Fibroblast of gingiva (primary cell): ENCODE results near the gene ZFHX3.
"Not testable (repeated sequence)": the region's sequence is repeated elsewhere in the genome, so short reads cannot be mapped to it uniquely, and the experiment has no call there.

Experiments
- DNase-seq: peaks from one replicate; pipeline ENCODE4 v3.0.0-alpha.2; 2011; ENCODE audit warnings: low read depth

ZFHX3 gene

DNA sequence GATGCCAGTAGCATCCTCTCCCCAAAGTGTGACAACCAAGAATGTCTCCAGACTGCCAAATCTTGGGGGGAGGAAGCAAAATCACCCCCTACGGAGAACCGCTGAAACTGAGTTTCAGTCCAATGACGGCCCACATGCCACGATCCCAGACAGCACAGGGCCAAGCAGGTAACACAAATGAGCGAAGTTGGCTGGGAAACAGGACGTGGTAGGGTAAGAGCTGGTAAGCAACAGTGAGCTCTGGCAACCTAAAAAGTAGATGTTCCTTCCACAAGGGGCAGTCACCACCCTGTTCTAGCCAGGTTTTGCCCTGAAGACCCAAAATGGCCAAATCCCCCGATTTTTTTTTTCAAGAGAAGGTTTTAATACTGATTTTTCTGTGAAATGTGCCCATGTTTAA, 25.4 kb downstream of the ZFHX3 start:
- DNase-seq: no peak

DNA sequence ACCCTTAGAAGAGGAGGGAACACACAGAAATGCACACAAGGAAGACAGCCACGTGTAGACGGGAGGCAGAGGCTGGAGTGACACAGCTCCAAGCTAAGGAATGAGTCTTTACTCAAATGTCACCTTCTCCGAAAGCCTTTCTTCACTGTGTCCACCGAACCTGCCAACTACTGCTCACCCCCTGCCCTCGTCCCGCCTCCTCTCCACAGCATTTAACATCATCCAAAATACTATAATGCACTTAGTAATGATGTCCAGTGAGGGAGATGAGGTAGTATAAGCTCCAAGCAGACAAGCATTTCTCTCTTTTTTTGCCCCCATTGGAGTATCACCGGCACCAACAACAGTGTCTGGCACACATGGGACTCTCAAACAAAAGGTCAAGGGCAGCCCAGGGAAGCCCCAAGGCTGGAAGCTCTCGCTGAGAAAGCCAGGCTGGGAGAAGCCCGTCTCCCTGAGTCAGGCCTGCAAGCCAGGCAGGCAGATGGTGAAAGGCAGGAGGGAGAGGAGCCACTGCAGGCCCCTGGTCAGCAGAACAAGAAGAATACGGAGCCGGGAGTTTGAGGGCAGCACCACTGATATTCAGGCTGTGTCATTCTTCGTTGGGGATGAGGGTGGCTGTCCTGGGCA, 25.9 kb downstream of the ZFHX3 start:
- no peak for DNase-seq

DNA sequence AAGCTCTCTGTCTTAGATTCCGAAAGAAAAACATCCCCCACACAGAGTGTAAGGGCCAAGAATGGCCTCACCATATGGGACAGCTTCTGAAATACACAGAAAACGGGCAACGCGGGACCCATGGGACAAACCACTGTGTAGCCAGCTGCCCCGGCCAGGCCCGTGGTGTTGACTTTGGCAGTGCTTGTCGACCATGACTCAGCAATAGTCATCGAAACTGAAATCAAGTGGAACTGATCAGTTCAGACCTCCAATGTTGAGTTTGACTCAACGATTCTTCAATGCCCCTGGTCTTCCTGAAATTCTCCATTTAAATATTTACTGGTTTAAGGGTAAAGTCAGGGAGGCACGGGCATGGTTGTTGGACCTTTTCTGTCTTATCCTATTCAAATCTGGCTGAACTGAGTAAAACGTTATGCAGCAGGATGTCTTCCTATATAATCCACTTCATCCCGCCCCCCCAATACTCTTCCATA, 27.5 kb downstream of the ZFHX3 start:
- DNase-seq: peak; percentile 98

GRCh38 chr16:73019457-73020362, 28.2 kb downstream of the ZFHX3 start:
- peak; percentile 67 for DNase-seq

- no peak for DNase-seq
Measured at GRCh38 chr16:73018821-73019456, 29.0 kb downstream of the ZFHX3 start.

DNA sequence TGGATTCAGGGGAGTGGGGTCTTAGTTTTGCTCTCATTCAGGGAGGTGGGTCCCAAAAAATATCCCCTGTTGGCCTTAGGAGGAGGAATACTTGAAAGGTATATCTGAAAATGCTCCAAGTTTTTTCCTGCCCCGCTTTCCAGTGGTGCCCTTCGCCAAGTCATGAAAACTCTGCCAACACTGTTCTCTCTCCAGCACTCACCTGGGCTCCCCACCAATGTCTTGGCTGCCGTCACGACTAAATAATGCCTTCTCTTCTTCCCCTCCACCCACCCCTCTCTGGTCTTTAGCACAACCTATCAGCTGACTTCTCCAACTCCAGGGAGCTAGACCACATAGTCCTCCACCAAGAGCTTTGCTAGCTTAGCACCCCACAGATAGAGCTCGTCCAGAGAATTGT, 30.6 kb downstream of the ZFHX3 start:
- no peak for DNase-seq

- DNase-seq: no peak
Measured at GRCh38 chr16:73016488-73016830, 31.5 kb downstream of the ZFHX3 start.

GRCh38 chr16:73015612-73016487, 32.1 kb downstream of the ZFHX3 start:
- no peak for DNase-seq

GRCh38 chr16:73014768-73015167, 33.2 kb downstream of the ZFHX3 start:
- no peak for DNase-seq

- no peak for DNase-seq
Measured at GRCh38 chr16:73013974-73014373, 34.0 kb downstream of the ZFHX3 start.

- no peak for DNase-seq
Measured at GRCh38 chr16:73012341-73012740, 35.6 kb downstream of the ZFHX3 start.

DNA sequence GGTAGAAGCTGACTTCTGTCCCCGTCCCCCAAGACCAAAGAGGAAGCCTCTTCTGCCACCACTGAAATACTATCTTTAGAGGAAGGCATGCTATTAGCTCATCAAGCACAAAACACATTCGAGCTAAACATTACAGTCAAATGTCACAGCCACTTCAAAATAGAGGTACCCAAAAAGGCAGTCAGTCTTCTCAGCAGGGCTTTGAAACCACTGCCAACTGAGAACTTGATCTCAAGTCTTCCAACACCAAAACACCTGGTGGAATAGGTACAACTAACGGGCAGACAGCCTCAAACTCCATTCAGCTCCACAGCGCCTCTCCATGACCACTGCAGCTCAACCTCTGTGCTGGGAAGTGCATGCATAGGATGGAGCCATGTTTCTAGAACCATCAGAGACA, 36.0 kb downstream of the ZFHX3 start:
- DNase-seq: no peak

GRCh38 chr16:73010150-73010676, 37.7 kb downstream of the ZFHX3 start:
- DNase-seq: no peak

GRCh38 chr16:73009710-73010109, 38.2 kb downstream of the ZFHX3 start:
- not testable (repeated sequence) for DNase-seq

DNA sequence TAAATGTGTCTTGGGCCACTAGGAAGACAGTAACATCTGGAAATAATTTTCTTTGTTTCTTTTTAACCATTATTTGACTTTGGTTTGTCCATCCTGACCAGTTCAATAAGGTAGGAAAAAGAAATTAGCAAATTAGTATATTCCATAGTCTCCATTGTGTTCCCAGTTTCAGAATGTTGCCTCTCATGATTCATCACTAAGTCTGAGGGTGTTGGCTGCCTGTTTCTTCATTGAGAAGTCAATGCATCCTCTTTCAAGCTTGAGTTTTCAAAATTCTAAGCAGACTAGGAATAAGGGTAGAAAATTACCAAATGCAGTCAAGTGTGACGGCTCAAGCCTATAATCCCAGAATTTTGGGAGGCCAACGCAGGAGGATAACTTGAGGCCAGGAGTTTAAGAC, 41.9 kb downstream of the ZFHX3 start:
- DNase-seq: no peak

DNA sequence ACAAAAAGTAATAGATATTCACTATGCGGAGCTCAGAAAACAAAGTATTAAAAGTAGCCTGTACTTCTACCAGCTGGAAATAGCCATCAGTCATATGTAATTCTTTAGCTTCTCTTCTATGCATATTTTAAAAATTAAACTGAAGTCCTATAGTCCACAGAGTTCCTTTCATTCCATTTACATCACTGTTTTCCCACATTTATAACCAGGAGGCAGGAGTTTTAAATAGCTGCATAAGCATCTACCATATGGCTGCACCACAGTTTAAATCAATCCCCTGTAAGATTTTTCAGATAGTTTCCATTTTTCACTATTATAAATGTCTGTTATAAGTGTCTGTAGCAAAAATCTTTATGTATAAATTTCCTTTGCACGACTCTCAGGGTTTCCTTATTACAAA, 45.1 kb downstream of the ZFHX3 start:
- no peak for DNase-seq

GRCh38 chr16:73000907-73001521, 46.9 kb downstream of the ZFHX3 start:
- DNase-seq: no peak

GRCh38 chr16:73000020-73000906, 47.7 kb downstream of the ZFHX3 start:
- DNase-seq: peak; percentile 69

DNA sequence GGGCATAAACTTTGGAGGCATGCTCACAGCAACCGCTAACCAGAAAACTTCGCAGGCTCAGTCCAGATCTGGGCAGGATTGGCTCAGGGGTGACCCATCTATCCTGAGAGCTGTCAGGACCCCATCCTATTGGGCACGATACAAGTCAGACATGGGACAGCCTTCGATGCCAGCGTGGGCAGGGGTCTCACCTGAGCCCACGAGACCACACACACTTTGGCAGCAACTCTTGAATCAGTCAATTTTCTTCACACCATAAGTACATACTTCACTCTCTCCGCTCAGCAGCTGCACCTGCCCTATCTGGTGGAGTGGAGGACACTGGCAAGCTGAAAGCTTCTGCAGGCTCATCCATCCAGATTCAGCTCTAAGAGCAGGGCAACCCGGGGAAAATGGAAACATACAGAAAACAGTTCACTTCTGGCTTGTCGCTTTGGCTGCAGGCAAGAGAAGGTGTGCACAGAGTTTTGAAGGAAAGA, 48.3 kb downstream of the ZFHX3 start:
- DNase-seq: no peak

GRCh38 chr16:72997141-72997542, 50.8 kb downstream of the ZFHX3 start:
- peak; percentile 87 for DNase-seq
